ENCODE measurements around the gene CENATAC. TPM values are rescaled to one million over a fixed set of nuclear protein-coding genes. Genes with fewer than 3 reads are reported as not detected.

Gene CENATAC
- 51.2 and 55.2 TPM in 2 replicates for total RNA-seq (2021)
- long read RNA-seq, transcript CCDC84-201 (11 exons, 1,202 nt), result major isoform, 23 of 54 reads
- long read RNA-seq, partial matches to known transcripts, result 13 of 54 reads
- long read RNA-seq, other reads (novel, unspliced or antisense), result 17 of 54 reads

GRCh38 chr11:118997627-118998387 lies at the start of gene CENATAC:
CENATAC (plus strand) TSS chr11:118998138; CDS start chr11:118998198, 60 bp downstream.
- H3K9me3 ChIP-seq (ENCODE audit: control insufficient read depth, low read depth, low read length), result no peaks in the 10 kb centered on the region
- no peaks in the 10 kb centered on the region for H3K79me1 ChIP-seq (ENCODE audit: insufficient read depth, low read depth, low read length, poor library complexity, severe bottlenecking)
- peak within 1 kb of the TSS; percentile 42 for H3K14ac ChIP-seq (ENCODE audit: insufficient read depth, low read length)
- no peak within 1 kb of the TSS for H3K4ac ChIP-seq (ENCODE audit: low read depth, low read length)
- peak within 1 kb of the TSS; percentile 68 for H3K4me2 ChIP-seq (ENCODE audit: insufficient read depth, insufficient read length, low read length)
- H3K27ac ChIP-seq (ENCODE audit: insufficient read length, low read depth, low read length), result peak within 1 kb of the TSS; percentile 41
- H2BK12ac ChIP-seq (ENCODE audit: insufficient read length, low read depth, low read length), result no peak within 1 kb of the TSS
- H4K20me1 ChIP-seq (ENCODE audit: control insufficient read depth, insufficient read depth, insufficient read length), result no peaks in the 10 kb centered on the region
- H3K79me2 ChIP-seq (ENCODE audit: insufficient read depth, low read length), result no peaks in the 10 kb centered on the region; the same call in 1 of the 2 replicates
- no peak within 1 kb of the TSS for H3K56ac ChIP-seq (ENCODE audit: insufficient read length, low read depth, low read length)
- no peak within 1 kb of the TSS for H3K23ac ChIP-seq (ENCODE audit: insufficient read length, low read depth, low read length)
- no peak within 1 kb of the TSS for H4K91ac ChIP-seq (ENCODE audit: insufficient read length, low read depth, low read length)
- H3K4me1 ChIP-seq (ENCODE audit: insufficient read depth, low read length), result no peaks in the 10 kb centered on the region
- no peaks in the 10 kb centered on the region for H3K27me3 Mint-ChIP-seq (ENCODE audit: low read depth)
- H3K9me3 Mint-ChIP-seq, result peaks cover 3 to 6% of the 10 kb centered on the region in 2 experiments; a peak in 3 of 5 replicates
- H2AK5ac ChIP-seq (ENCODE audit: insufficient read length, low read length), result no peak within 1 kb of the TSS
- peak within 1 kb of the TSS; percentile 81 for H3K9ac ChIP-seq (ENCODE audit: extremely low read depth, insufficient read length, low read length)
- TF ChIP-seq CTCF (conservative IDR thresholded peaks at IDR 0.05), result no peak
- peaks cover 17 to 18% of the 10 kb centered on the region in 2 experiments for H3K4me1 Mint-ChIP-seq
- no peaks in the 10 kb centered on the region for H3K27me3 ChIP-seq (ENCODE audit: insufficient read depth, low read length)
- H3K36me3 Mint-ChIP-seq (ENCODE audit: insufficient read depth in 1 of 3, low read depth in 3 of 3), result peaks cover 29 to 71% (median 54%) of the 10 kb centered on the region in 3 experiments
- no peak within 1 kb of the TSS for H2BK5ac ChIP-seq (ENCODE audit: insufficient read length, low read length)
- H3T11ph ChIP-seq (ENCODE audit: low read length), result no peak within 1 kb of the TSS
- peak within 1 kb of the TSS; percentile 23 for H3K18ac ChIP-seq (ENCODE audit: insufficient read length, low read depth, low read length)
- no peak within 1 kb of the TSS for H4K8ac ChIP-seq (replicated peaks; ENCODE audit: insufficient read length, low read depth, low read length)
- no peak within 1 kb of the TSS for H2BK15ac ChIP-seq (ENCODE audit: low read depth, low read length)
- WGBS (ENCODE audit: extremely low coverage, insufficient read length, low lambda C conversion rate), result no CpG with 5 or more reads among the region's 54 CpGs
- peak within 1 kb of the TSS; percentile 87 to 98 (median 98) for H3K27ac Mint-ChIP-seq
- peak within 1 kb of the TSS; percentile 95 to 99 for H3K4me3 Mint-ChIP-seq
- H3K23me2 ChIP-seq (ENCODE audit: insufficient read length, low read depth, low read length, poor library complexity, severe bottlenecking), result peaks cover 11% of the 10 kb centered on the region
- H2BK20ac ChIP-seq (ENCODE audit: low read depth, low read length, poor library complexity, severe bottlenecking), result no peak within 1 kb of the TSS
- DNase-seq, result peak; percentile 96
- peak within 1 kb of the TSS; percentile 40 for H4K5ac ChIP-seq (ENCODE audit: insufficient read length, low read depth, low read length)
- H2BK120ac ChIP-seq (ENCODE audit: low read depth, low read length, poor library complexity, severe bottlenecking), result no peak within 1 kb of the TSS
- no peak within 1 kb of the TSS for H2AFZ ChIP-seq (ENCODE audit: low read length)
